Epithelial cell of esophagus (primary cell): ENCODE data around the gene SEPTIN12.

Experiments
- DNase-seq: peaks from one replicate; pipeline ENCODE4 v3.0.0; 2010; ENCODE audit warnings: low read depth
- H3K4me3 ChIP-seq: 2 replicates; pipeline ENCODE4 v1.5.1; 2011; ENCODE audit warnings: mild to moderate bottlenecking, low read length, control low read depth
- CTCF ChIP-seq: IDR thresholded peaks from 2 replicates; pipeline ENCODE4 v1.5.1; 2011; ENCODE audit warnings: low read depth, mild to moderate bottlenecking, low read length, control low read depth, inconsistent platforms; ENCODE audit not compliant: insufficient read depth; ENCODE audit errors: missing control alignments

The SEPTIN12 gene, protein sequence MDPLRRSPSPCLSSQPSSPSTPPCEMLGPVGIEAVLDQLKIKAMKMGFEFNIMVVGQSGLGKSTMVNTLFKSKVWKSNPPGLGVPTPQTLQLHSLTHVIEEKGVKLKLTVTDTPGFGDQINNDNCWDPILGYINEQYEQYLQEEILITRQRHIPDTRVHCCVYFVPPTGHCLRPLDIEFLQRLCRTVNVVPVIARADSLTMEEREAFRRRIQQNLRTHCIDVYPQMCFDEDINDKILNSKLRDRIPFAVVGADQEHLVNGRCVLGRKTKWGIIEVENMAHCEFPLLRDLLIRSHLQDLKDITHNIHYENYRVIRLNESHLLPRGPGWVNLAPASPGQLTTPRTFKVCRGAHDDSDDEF

DNA sequence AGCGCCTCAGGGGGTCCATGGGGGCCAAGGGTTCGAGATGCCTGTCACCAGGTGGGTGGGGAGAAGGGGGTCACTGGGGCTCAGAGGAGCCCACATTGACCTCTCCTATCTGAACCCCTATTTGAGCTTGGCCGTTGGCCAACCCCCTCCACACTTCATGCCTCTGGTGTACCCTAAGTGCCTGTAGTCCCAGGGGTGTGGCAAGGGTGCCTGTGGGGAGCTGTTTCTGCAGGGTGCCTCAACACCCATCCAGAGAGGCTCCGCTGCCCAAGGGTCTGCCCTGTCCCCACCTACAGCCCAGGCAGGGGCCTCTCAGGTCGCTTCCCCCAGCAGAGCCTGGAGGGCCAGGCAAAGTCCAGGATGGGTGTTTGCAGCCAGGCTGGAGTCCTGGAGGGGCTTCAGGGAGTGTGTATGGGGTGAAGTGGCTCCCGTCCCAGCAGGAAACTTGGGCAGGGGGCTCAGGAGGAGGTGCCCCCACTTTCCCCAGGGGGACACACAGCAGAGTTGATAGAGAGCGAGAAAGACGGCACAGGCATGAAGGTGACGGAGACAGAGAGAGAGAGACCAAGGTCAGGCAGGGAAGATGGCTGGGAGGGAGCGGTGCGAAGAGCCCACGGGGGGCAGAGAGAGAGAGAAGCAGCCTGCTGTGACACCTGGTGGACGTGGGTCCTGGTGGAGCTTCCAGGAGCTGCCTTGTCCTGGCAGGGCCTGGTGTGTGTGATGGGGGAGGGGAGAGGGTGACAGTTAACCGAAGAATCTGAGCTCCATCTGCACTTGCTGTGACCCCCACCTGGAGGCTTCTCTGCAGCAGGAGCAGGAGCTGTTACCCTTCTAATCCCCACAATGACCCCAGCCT, at the start of gene SEPTIN12:
Gene SEPTIN12, minus strand, starts transcription at position 719 of the 856 bp plus-strand sequence. Its CDS starts 700 bp downstream, at position 19.
- TF ChIP-seq CTCF: no peak
- no peak within 1 kb of the TSS for H3K4me3 ChIP-seq
- no peak for DNase-seq

DNA sequence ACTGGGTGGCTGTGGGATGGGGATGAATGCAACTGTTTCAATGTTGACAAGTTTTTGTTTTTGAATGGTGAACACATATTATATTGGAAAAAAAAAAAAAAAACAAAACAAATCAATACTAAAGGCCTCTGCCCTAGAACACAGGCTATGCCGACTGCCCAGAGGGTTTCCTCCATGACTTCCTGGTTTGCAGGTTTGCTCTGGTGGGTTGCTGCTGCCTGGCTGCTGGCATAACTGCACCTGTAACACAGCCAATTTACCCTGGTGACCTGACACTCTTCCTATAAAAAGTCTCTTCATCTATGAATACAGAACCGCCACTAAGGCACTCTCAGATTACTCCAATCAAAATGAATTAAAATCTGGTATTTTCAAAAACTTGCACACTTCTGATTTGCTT, 48.6 kb upstream of the SEPTIN12 start:
- no peak for DNase-seq
- H3K4me3 ChIP-seq: no peak overlapping the region
- no peak for TF ChIP-seq CTCF

GRCh38 chr16:4833584-4833983, 45.4 kb upstream of the SEPTIN12 start:
- H3K4me3 ChIP-seq: no peak overlapping the region
- no peak for TF ChIP-seq CTCF
- no peak for DNase-seq

GRCh38 chr16:4832698-4833343, 44.7 kb upstream of the SEPTIN12 start:
- no peak overlapping the region for H3K4me3 ChIP-seq
- no peak for DNase-seq
- no peak for TF ChIP-seq CTCF

DNA sequence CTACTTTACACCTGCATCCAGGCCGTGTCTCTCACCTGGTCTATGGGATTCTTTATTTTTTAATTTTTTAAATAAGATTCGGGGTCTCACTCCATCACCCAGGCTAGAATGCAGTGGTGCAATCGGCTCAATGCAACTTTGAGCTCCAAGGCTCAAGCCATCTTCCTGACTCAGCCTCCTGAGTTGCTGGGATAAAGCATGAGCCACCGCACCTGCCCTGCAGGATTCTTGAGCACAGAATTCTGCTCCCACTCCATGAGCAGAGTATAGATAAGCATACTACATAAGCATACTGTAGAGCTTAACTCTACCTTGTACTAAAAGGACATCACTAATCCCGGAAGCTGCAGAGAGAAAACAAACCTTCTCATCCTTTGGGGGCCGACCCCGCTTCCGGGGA, 43.5 kb upstream of the SEPTIN12 start:
- no peak overlapping the region for H3K4me3 ChIP-seq
- TF ChIP-seq CTCF: no peak
- no peak for DNase-seq

GRCh38 chr16:4830408-4830807, 42.3 kb upstream of the SEPTIN12 start:
- no peak for TF ChIP-seq CTCF
- DNase-seq: no peak

More at GRCh38 chr16:4830408-4830807, 42.3 kb upstream of the SEPTIN12 start:
- no peak overlapping the region for H3K4me3 ChIP-seq
